Endothelial cell of umbilical vein (primary cell): ENCODE measurements around the gene DYNC2LI1. TPM values are rescaled to one million over a fixed set of nuclear protein-coding genes. Genes with fewer than 3 reads are reported as not detected.

Experiments
- BruUV-seq: library from RNA; stranded (reverse); fragments of 400-500 nt; replicated peaks from 2 replicates; lab custom pipeline; 2021; lab: Mats Ljungman, UMichigan
- CTCF ChIA-PET: fragments of 300-600, 350-600 bp; sonication (Branson Sonifier 250); formaldehyde crosslinking; loops from one replicate; lab custom pipeline; 2021; ENCODE audit warnings: antibody characterized with exemption, inconsistent platforms; lab: Charles Lee
- POLR2A ChIA-PET: fragments of 300-600, 350-600 bp; sonication (Branson Sonifier 250); formaldehyde crosslinking; loops from one replicate; lab custom pipeline; 2021; ENCODE audit warnings: antibody characterized with exemption, inconsistent platforms; lab: Charles Lee
- DNase-seq: peaks from one replicate; pipeline ENCODE4 v3.0.0-alpha.2; 2011; ENCODE audit warnings: low read depth, low spot score
- FAIRE-seq: peaks from 2 replicates; lab custom pipeline; 2011; peaks lifted over from hg19 to GRCh38; lab: Jason Lieb, UNC
- H2AFZ ChIP-seq: 2 replicates; pipeline ENCODE4 v1.6.0; 2012; ENCODE audit warnings: low read depth, low read length, control low read depth, inconsistent platforms
- H3K27ac ChIP-seq: 2 replicates; pipeline ENCODE4 v1.5.1; 2011; ENCODE audit warnings: low read depth, mild to moderate bottlenecking, control low read depth, low read length, moderate library complexity; ENCODE audit not compliant: insufficient read depth
- H3K27me3 ChIP-seq, 2 experiments: 2 replicates each; pipeline versions ENCODE4 v1.6.0 to v1.6.1; 2011; ENCODE audit warnings: low read length in 2 of 2, mixed read lengths in 1 of 2; ENCODE audit not compliant: control insufficient read depth in 2 of 2, insufficient read depth in 2 of 2
- H3K36me3 ChIP-seq, 2 experiments: 2 replicates in 1 of 2; 3 replicates in 1 of 2; pipeline ENCODE4 v1.5.1; 2011; ENCODE audit warnings: low read length in 2 of 2, mild to moderate bottlenecking in 1 of 2, moderate library complexity in 1 of 2; ENCODE audit not compliant: control insufficient read depth in 2 of 2, insufficient read depth in 2 of 2; ENCODE audit errors: extremely low read depth in 1 of 2
- H3K4me1 ChIP-seq: 3 replicates; pipeline ENCODE4 v1.5.1; 2011; ENCODE audit warnings: mild to moderate bottlenecking, low read length; ENCODE audit not compliant: control insufficient read depth, insufficient read depth; ENCODE audit errors: extremely low read depth
- H3K4me2 ChIP-seq: 2 replicates; pipeline ENCODE4 v1.6.1; 2011; ENCODE audit warnings: low read length, control low read depth, mixed read lengths; ENCODE audit not compliant: insufficient read depth
- H3K4me3 ChIP-seq, 3 experiments: fragments of 200-600 bp in 1 of 3; sonication (generic), shearing (Covaris generic) in 1 of 3; replicated peaks in 1 of 3; 2 replicates each; pipeline ENCODE4 v1.5.1; 2011 to 2016; ENCODE audit warnings: control low read depth in 3 of 3, low read length in 3 of 3, mild to moderate bottlenecking in 2 of 3, inconsistent platforms in 1 of 3, low read depth in 1 of 3, moderate library complexity in 1 of 3; ENCODE audit not compliant: insufficient read depth in 1 of 3
- H3K79me2 ChIP-seq: 2 replicates; pipeline ENCODE4 v1.6.0; 2012; ENCODE audit warnings: low read length, inconsistent platforms; ENCODE audit not compliant: control insufficient read depth, insufficient read depth
- H3K9ac ChIP-seq: replicated peaks from 2 replicates; pipeline ENCODE3; 2011; ENCODE audit warnings: low read length, control low read depth; ENCODE audit not compliant: insufficient read depth; ENCODE audit errors: extremely low read depth
- H3K9me1 ChIP-seq: replicated peaks from 3 replicates; pipeline ENCODE4 v1.6.0; 2011; ENCODE audit warnings: mild to moderate bottlenecking, low read length; ENCODE audit not compliant: control insufficient read depth, insufficient read depth; ENCODE audit errors: extremely low read depth
- H3K9me3 ChIP-seq: replicated peaks from 2 replicates; pipeline ENCODE4 v1.5.1; 2012; ENCODE audit warnings: low read length, inconsistent platforms; ENCODE audit not compliant: control insufficient read depth, insufficient read depth
- H4K20me1 ChIP-seq: replicated peaks from 2 replicates; pipeline ENCODE3; 2011; ENCODE audit warnings: mild to moderate bottlenecking, low read length; ENCODE audit not compliant: control insufficient read depth, insufficient read depth; ENCODE audit errors: extremely low read depth
- EZH2 ChIP-seq: IDR thresholded peaks from 2 replicates; pipeline ENCODE4 v1.6.1; 2012; ENCODE audit warnings: borderline replicate concordance, low read depth, mild to moderate bottlenecking, moderate library complexity, low read length, inconsistent platforms; ENCODE audit not compliant: severe bottlenecking
- FOS ChIP-seq: IDR thresholded peaks from 2 replicates; pipeline ENCODE4 v1.6.1; 2011; ENCODE audit warnings: mild to moderate bottlenecking, low read length, moderate library complexity, borderline replicate concordance; ENCODE audit not compliant: insufficient read depth
- MAX ChIP-seq: IDR thresholded peaks from 2 replicates; pipeline ENCODE4 v1.6.1; 2011; ENCODE audit not compliant: insufficient read depth, insufficient read length
- POLR2AphosphoS5 ChIP-seq: IDR thresholded peaks from 2 replicates; pipeline ENCODE4 v1.6.1; 2012; ENCODE audit warnings: low read depth, mild to moderate bottlenecking, control low read depth, low read length, moderate library complexity; ENCODE audit not compliant: insufficient read depth
- dilution Hi-C: fragments of 300-500 bp; cut with MboI; formaldehyde crosslinking; loops from one replicate; pipeline ENCODE4 v1.15.0; 2019; ENCODE audit warnings: low sequenced_read_pairs; ENCODE audit not compliant: extremely low pct_ligation_motif_present
- intact Hi-C: fragments of 100-400 bp; cut with micrococcal nuclease; formaldehyde crosslinking; loops from one replicate; pipeline ENCODE4 v1.10.0; 2022
- polyA plus RNA-seq, 4 experiments: library from polyadenylated mRNA; depleted of rRNA in 3 of 4; stranded (reverse) in 3 of 4; unstranded in 1 of 4; fragments of >200 nt; gene quantifications; 2 replicates each; pipeline versions ENCODE4 v1.2.1 to v1.2.3, GENCODE V29; 2011 to 2012; ENCODE audit warnings: missing spikeins in 1 of 4
- total RNA-seq: library from RNA; stranded (reverse); gene quantifications from 2 replicates; pipeline ENCODE4 v1.2.3, GENCODE V29; 2021

Gene DYNC2LI1
- total and polyA plus RNA-seq, 2 donors (not counting 3 experiments of a cell fraction or from before 2014, with no cell fraction given), result 4.2 to 8.7 TPM

DNA sequence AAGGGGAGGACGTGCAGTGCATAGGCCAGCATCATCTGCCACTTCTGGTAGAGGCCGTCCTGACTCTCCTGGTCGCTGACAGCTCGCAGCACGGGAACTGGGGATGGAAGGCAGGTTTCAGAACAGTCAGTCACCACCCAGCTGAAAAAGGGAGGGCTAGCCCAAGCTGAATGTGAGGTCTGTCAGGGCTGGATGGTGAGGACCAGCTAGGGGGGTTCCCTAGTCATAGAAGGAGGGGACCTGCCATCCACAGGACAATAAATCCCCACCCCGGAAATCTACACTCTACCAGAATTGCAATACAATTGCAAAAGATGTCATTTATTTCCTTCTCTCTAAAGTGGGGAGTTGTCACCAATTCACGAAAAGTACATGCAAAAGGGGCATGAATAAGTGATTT, 49.0 kb downstream of the DYNC2LI1 start:
- TF ChIP-seq POLR2AphosphoS5, result no peak
- Histone ChIP-seq H3K9ac (no peak overlapping the region), H4K20me1 (no peaks in the 10 kb centered on the region), H3K27ac (no peak overlapping the region), H3K9me1 (no peaks in the 10 kb centered on the region), H3K79me2 (no peaks in the 10 kb centered on the region), H3K9me3 (no peaks in the 10 kb centered on the region), H3K4me3 (no peak overlapping the region), H3K4me2 (no peak overlapping the region), H3K27me3 (peaks cover 7 to 8% of the 10 kb centered on the region in 2 experiments), H3K4me1 (peaks cover 10% of the 10 kb centered on the region), H2AFZ (no peak overlapping the region), H3K36me3 (no peaks in the 10 kb centered on the region)
- CTCF ChIA-PET, result interaction anchor here (1.7 kb wide), 1 partner anchor 24 kb away, joined by 4 read pairs; no protein-coding TSS in a partner anchor
- DNase-seq, result no peak
- no peak for FAIRE-seq
- dilution Hi-C loops (no loop called here), intact Hi-C loops (no loop called here)
- no TSS peak for BruUV-seq
- POLR2A ChIA-PET, result no interaction called here

GRCh38 chr2:43823751-43824150, 49.9 kb downstream of the DYNC2LI1 start:
- CTCF ChIA-PET, result interaction anchor here (1.7 kb wide), 1 partner anchor 25 kb away, joined by 4 read pairs; no protein-coding TSS in a partner anchor
- Histone ChIP-seq H3K79me2 (no peaks in the 10 kb centered on the region), H3K36me3 (no peaks in the 10 kb centered on the region), H2AFZ (no peak overlapping the region), H4K20me1 (no peaks in the 10 kb centered on the region), H3K9me1 (no peaks in the 10 kb centered on the region), H3K4me3 (no peak overlapping the region), H3K4me2 (no peak overlapping the region), H3K4me1 (peaks cover 5% of the 10 kb centered on the region), H3K9ac (no peak overlapping the region), H3K27me3 (peaks cover 7 to 8% of the 10 kb centered on the region in 2 experiments), H3K9me3 (no peaks in the 10 kb centered on the region), H3K27ac (no peak overlapping the region)
- POLR2A ChIA-PET, result no interaction called here
- DNase-seq, result no peak
- no TSS peak for BruUV-seq
- no peak for TF ChIP-seq EZH2
- TF ChIP-seq FOS, result no peak
- no peak for TF ChIP-seq MAX
- FAIRE-seq, result no peak
- dilution Hi-C loops (no loop called here), intact Hi-C loops (no loop called here)
